CD4-positive, alpha-beta T cell treated with Interleukin-4 for 1 hour (primary cell): Measurements from ENCODE around the gene ABCB1.
"Not testable (repeated sequence)": the region's sequence is repeated elsewhere in the genome, so short reads cannot be mapped to it uniquely, and the experiment has no call there.

Experiments
- DNase-seq, 2 donors: peaks; one replicate each; pipeline ENCODE4 v3.0.0-alpha.2; 2020 to 2022

ABCB1 gene

GRCh38 chr7:87465534-87465880 is 135.2 kb downstream of the ABCB1 start:
- DNase-seq, result not testable (repeated sequence)

DNA sequence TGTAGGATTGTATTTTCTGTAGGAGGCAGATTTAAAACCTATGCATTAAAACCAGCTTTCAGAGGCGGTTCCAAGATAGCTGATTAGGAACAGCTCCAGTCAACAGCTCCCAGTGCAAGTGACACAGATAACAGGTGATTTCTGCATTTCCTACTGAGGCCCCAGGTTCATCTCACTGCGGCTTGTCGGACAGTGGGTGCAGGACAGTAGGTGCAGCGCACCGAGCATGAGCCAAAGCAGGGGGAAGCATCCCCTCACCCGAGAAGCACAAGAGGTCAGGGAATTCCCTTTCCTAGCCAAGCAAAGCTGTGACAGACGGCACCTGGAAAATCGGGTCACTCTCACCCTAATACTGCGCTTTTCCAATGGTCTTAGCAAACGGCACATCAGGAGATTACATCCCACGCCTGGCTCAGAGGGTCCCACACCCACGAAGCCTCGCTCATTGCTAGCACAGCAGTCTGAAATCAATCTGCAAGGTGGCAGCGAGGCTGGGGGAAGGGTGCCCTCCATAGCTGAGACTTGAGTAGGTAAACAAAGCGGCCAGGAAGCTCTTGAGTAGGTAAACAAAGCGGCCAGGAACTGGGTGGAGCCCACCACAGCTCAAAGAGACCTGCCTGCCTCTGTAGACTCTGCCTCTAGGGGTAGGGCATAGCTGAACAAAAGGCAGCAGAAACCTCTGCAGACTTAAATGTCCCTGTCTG is 135.7 kb downstream of the ABCB1 start:
- DNase-seq, result not testable (repeated sequence)

DNA sequence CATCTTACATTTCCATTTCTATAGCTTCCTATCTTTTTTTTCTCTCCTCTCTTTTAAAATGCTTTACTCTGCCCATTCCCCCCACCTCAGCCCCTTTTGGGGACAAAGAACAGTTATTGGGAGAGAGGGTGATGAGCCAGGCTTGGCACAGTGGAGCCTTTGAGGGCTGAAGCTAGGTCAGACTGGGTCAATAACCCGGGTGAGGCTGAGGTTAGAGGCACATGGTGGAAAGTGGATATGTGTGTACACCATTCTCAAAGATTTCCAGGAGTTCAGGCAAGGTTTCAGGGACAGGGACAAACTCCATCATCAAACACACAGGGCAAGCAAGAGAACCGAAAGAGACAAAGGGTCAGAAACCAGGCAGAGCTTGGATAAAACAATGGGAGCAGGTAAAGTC is 136.7 kb downstream of the ABCB1 start:
- no peak for DNase-seq

DNA sequence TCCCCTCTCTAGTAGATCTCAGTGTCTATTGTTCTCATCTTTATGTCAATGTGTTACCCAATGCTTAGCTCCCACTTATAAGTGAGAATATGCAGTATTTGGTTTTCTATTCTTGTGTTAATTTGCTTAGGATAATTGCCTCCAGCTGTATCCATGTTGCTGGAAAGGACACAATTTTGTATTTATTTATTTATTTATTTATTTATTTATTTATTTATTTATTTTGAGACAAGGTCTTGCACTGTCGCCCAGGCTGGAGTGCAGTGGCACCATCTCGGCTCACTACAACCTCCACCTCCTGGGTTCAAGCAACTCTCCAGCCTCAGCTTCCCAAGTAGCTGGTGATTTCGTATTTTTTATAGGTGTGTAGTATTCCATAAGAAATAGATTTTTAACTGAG is 140.2 kb downstream of the ABCB1 start:
- not testable (repeated sequence) for DNase-seq

- DNase-seq, result no peak
These were observed 140.7 kb downstream of the ABCB1 start for GRCh38 chr7:87459941-87460340.

DNA sequence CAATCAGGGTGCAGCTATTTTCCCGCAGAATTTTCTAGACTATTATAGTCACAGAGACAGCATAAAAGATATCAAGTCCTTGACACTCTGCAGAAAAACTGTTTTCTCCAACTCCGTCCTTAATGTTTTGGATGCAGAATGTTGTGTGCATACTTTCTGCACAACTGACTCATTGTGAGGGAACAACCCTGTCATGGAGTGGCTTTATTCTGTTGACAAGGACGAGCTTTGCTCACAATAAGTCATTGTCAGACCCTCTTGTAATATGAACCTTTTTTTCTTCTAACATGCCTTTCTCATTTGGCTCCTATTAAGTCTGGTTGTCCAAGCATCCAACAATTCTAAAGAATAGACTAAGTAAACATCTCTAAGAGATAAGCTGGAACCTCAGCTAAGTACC is 142.5 kb downstream of the ABCB1 start:
- no peak for DNase-seq

- DNase-seq, result no peak
These were observed 144.4 kb downstream of the ABCB1 start for GRCh38 chr7:87456247-87456646.
